Kidney (tissue), 14 donors: ENCODE data around the gene TYRO3. TPM values are rescaled to one million over a fixed set of nuclear protein-coding genes. Genes with fewer than 3 reads are reported as not detected.
A peak's percentile ranks its signal among the peaks of the same experiment; 100 is the strongest.

ENCODE experiments used
- DNase-seq, 5 donors: peaks; one replicate each; pipeline ENCODE4 v3.0.0-alpha.2; 2013 to 2020
- FAIRE-seq: peaks from 2 replicates; lab custom pipeline; 2012; peaks lifted over from hg19 to GRCh38; lab: Jason Lieb, UNC
- H3K27ac ChIP-seq, 2 donors: one replicate each; pipeline ENCODE4 v1.7.0; 2013; ENCODE audit warnings: low read depth in 2 of 2, low read length in 2 of 2, inconsistent platforms in 1 of 2
- H3K27me3 ChIP-seq: one replicate; pipeline ENCODE4 v1.7.1; 2013; ENCODE audit warnings: low read length, inconsistent platforms; ENCODE audit not compliant: control insufficient read depth, insufficient read depth
- H3K36me3 ChIP-seq, 3 donors: one replicate each; pipeline versions ENCODE4 v1.7.0 to v1.7.1; 2013; ENCODE audit warnings: low read length in 3 of 3, control low read depth in 1 of 3, inconsistent platforms in 1 of 3; ENCODE audit not compliant: insufficient read depth in 3 of 3, control insufficient read depth in 2 of 3
- H3K4me1 ChIP-seq, 3 donors: one replicate each; pipeline versions ENCODE4 v1.7.0 to v1.7.1; 2013; ENCODE audit warnings: low read length in 3 of 3, inconsistent platforms in 1 of 3, low read depth in 1 of 3; ENCODE audit not compliant: control insufficient read depth in 2 of 3, insufficient read depth in 2 of 3
- H3K4me3 ChIP-seq, 3 donors: one replicate each; pipeline versions ENCODE4 v1.7.0 to v1.8.1; 2013; ENCODE audit warnings: low read length in 3 of 3, control low read depth in 1 of 3, inconsistent platforms in 1 of 3
- H3K9ac ChIP-seq, 3 donors: one replicate each; pipeline versions ENCODE4 v1.7.0 to v1.7.1; 2013; ENCODE audit warnings: low read length in 3 of 3, control low read depth in 1 of 3, inconsistent platforms in 1 of 3
- H3K9me3 ChIP-seq, 3 donors: one replicate each; pipeline versions ENCODE4 v1.7.0 to v1.7.1; 2013; ENCODE audit warnings: low read length in 3 of 3, control low read depth in 1 of 3, inconsistent platforms in 1 of 3; ENCODE audit not compliant: control insufficient read depth in 2 of 3, insufficient read depth in 1 of 3
- intact Hi-C: fragments of 100-400 bp; cut with DNase I; formaldehyde crosslinking; loops from one replicate; pipeline ENCODE4 v1.11.1; 2022
- polyA plus RNA-seq: library from polyadenylated mRNA; stranded (reverse); fragments of 350-450 nt; fragmentation: Illumina TruSeq; extraction: RNeasy Lipid Tissue Mini Kit (QIAGEN cat#74804); gene quantifications from one replicate; pipeline ENCODE4 v1.2.3, GENCODE V29; 2014; ENCODE audit warnings: low read depth, low replicate concordance; ENCODE audit not compliant: insufficient read depth
- total RNA-seq: library from RNA; stranded (reverse); fragmentation: NEBNext Ultra II Directional; extraction: Animal tissue kit (Norgen Biotek cat#: 25700); gene quantifications from one replicate; pipeline ENCODE4 v1.2.1, GENCODE V29; 2021
- TF ChIP-seq, protein P1 (sequence below): IDR thresholded peaks from 3 replicates; pipeline ENCODE4 v1.5.1; 2012; ENCODE audit warnings: mild to moderate bottlenecking, moderate library complexity, borderline replicate concordance; ENCODE audit not compliant: insufficient read depth; ENCODE audit errors: extremely low read depth
- donor health status: control.
- donor health status: control.
- donor health status: control.
- donor health status: control.
- donor health status: control.
- donor health status: DM: yes; HTN: yes; CAD: no.
- donor health status: Normal renal cell carcinoma (clear cell type).

The TYRO3 gene
- total and polyA plus RNA-seq, 2 donors from 2014 or later: 2.5 to 46.5 TPM

DNA sequence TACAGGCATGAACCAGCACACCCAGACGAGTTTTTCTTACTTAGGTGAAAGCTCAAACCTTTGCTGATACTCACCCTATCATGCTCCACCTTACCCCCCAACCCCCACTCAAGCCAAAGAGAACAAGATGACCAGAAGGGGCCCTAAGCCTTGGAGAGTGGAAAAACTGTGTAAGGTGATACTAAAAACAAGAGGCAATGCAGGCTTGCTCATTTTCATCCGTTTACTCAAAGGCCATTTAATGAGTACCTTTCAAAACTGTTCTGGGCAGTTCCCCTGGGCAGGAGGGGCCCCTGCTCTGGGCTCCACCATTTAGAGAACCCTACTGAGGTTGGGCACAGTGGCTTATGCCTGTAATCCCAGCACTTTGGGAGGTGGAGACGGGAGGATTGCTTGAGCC, 6.7 kb downstream of the TYRO3 start:
- DNase-seq: no peak
- H3K27ac ChIP-seq: no peak overlapping the region
- H3K4me3 ChIP-seq: no peak overlapping the region
- intact Hi-C loops: no loop called here
- H3K9ac ChIP-seq: no peak overlapping the region
- H3K9me3 ChIP-seq: no peaks in the 10 kb centered on the region
- FAIRE-seq: no peak
- peaks cover 2 to 14% (median 3%) of the 10 kb centered on the region in 3 donors for H3K4me1 ChIP-seq
- H3K36me3 ChIP-seq: no peaks in the 10 kb centered on the region
- TF ChIP-seq, protein P1, sequence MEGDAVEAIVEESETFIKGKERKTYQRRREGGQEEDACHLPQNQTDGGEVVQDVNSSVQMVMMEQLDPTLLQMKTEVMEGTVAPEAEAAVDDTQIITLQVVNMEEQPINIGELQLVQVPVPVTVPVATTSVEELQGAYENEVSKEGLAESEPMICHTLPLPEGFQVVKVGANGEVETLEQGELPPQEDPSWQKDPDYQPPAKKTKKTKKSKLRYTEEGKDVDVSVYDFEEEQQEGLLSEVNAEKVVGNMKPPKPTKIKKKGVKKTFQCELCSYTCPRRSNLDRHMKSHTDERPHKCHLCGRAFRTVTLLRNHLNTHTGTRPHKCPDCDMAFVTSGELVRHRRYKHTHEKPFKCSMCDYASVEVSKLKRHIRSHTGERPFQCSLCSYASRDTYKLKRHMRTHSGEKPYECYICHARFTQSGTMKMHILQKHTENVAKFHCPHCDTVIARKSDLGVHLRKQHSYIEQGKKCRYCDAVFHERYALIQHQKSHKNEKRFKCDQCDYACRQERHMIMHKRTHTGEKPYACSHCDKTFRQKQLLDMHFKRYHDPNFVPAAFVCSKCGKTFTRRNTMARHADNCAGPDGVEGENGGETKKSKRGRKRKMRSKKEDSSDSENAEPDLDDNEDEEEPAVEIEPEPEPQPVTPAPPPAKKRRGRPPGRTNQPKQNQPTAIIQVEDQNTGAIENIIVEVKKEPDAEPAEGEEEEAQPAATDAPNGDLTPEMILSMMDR: no peak
- H3K27me3 ChIP-seq: no peaks in the 10 kb centered on the region

DNA sequence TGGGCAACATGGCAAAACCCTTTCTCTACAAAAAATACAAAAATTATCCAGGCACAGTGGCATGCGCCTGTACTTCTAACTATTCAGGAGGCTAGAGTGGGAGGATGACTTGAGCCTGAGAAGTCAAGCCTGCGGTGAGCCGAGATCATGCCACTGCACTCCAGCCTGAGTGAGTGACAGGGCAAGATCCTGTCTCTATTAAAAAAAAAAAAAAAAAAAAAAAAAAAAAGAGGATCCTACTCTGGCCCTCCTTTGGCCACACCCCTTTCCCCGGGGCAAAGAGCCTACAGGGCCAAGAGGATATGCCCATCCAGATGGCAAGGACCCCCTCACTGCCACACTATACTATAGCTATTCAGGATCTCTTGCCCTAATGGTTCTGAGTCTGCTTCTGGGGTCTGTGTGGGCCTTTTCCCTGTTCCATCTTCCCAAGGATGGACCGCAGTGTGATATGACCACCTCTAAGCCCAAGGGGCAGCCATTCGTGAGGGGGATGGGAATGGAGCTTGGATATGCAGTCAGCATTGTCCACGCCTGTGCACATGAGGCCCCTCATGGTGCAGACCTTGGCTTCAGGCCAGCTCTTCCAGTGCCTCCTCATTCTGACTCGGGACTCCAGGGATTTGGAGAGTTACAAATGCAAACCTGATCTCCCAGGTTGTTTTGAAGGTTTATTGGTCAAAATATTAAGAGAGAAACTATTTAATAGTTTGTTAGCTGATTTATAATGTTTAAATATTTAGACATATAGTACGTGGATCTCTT, 7.3 kb downstream of the TYRO3 start:
- Histone ChIP-seq H3K36me3 (no peaks in the 10 kb centered on the region), H3K9me3 (no peaks in the 10 kb centered on the region), H3K27me3 (no peaks in the 10 kb centered on the region), H3K4me1 (peaks cover 2 to 14% (median 3%) of the 10 kb centered on the region in 3 donors), H3K27ac (no peak overlapping the region), H3K4me3 (no peak overlapping the region), H3K9ac (no peak overlapping the region)
- TF ChIP-seq, protein P1: no peak
- FAIRE-seq (no peak), DNase-seq (peak in 1 of 5 donors; percentile 18)
- intact Hi-C loops: no loop called here

DNA sequence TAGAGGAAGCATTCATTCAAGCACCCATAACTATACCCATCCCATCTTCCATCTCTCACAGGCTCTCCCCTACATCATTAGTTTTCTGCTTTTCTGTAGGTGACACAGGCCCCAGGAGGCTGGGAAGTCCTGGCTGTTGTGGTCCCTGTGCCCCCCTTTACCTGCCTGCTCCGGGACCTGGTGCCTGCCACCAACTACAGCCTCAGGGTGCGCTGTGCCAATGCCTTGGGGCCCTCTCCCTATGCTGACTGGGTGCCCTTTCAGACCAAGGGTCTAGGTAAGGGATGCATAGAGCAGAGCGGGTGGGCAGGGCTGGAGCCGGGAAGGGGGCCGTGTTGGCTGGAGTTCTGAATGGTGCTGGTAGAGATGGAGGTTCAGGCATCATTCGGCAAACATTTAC, 8.2 kb downstream of the TYRO3 start:
- TF ChIP-seq, protein P1: no peak
- intact Hi-C loops: no loop called here
- H3K9ac ChIP-seq: no peak overlapping the region
- no peak overlapping the region for H3K4me3 ChIP-seq
- DNase-seq: peak in 1 of 5 donors; percentile 53
- FAIRE-seq: no peak
- peaks cover 2 to 14% (median 3%) of the 10 kb centered on the region in 3 donors for H3K4me1 ChIP-seq
- H3K9me3 ChIP-seq: no peaks in the 10 kb centered on the region
- peaks cover 0 to 4% (median 0%) of the 10 kb centered on the region in 3 donors for H3K36me3 ChIP-seq
- H3K27ac ChIP-seq: no peak overlapping the region
- no peaks in the 10 kb centered on the region for H3K27me3 ChIP-seq
